ENCODE measurements around the gene SIN3A. TPM values are rescaled to one million over a fixed set of nuclear protein-coding genes. Genes with fewer than 3 reads are reported as not detected.
"Not testable (repeated sequence)": the region's sequence is repeated elsewhere in the genome, so short reads cannot be mapped to it uniquely, and the experiment has no call there.

Gene SIN3A
- total RNA-seq, 1 donor from 2014 or later, result 75.4 TPM

GRCh38 chr15:75479670-75480069, 28.2 kb upstream of the SIN3A start:
- no peaks in the 10 kb centered on the region for H3K4me1 Mint-ChIP-seq (ENCODE audit: unreplicated experiment)
- H3K27ac Mint-ChIP-seq, result no peak overlapping the region
- no peak overlapping the region for H3K4me3 Mint-ChIP-seq
- peaks cover 6% of the 10 kb centered on the region for H3K9me3 Mint-ChIP-seq
- TF ChIP-seq CTCF (conservative IDR thresholded peaks at IDR 0.05), result no peak
- DNase-seq (ENCODE audit: extremely low spot score, unreplicated experiment), result no peak
- H3K36me3 Mint-ChIP-seq, result peaks cover 38% of the 10 kb centered on the region
- no peaks in the 10 kb centered on the region for H3K27me3 Mint-ChIP-seq

GRCh38 chr15:75477094-75477493, 25.6 kb upstream of the SIN3A start:
- H3K36me3 Mint-ChIP-seq, result peaks cover 29% of the 10 kb centered on the region
- not testable (repeated sequence) for H3K27me3 Mint-ChIP-seq; H3K4me1 Mint-ChIP-seq (ENCODE audit: unreplicated experiment); H3K4me3 Mint-ChIP-seq; H3K27ac Mint-ChIP-seq; DNase-seq (ENCODE audit: extremely low spot score, unreplicated experiment); H3K9me3 Mint-ChIP-seq

GRCh38 chr15:75468913-75469598, 17.6 kb upstream of the SIN3A start:
- no peak overlapping the region for H3K4me3 Mint-ChIP-seq
- H3K27ac Mint-ChIP-seq, result no peak overlapping the region
- no peak for TF ChIP-seq CTCF (conservative IDR thresholded peaks at IDR 0.05)
- H3K9me3 Mint-ChIP-seq, result no peaks in the 10 kb centered on the region
- peaks cover 17% of the 10 kb centered on the region for H3K36me3 Mint-ChIP-seq
- DNase-seq (ENCODE audit: extremely low spot score, unreplicated experiment), result no peak
- no peaks in the 10 kb centered on the region for H3K4me1 Mint-ChIP-seq (ENCODE audit: unreplicated experiment)
- no peaks in the 10 kb centered on the region for H3K27me3 Mint-ChIP-seq

- H3K36me3 Mint-ChIP-seq, result no peaks in the 10 kb centered on the region
- H3K27ac Mint-ChIP-seq, result peak overlapping the region; percentile 64
- no peak for DNase-seq (ENCODE audit: extremely low spot score, unreplicated experiment)
- H3K27me3 Mint-ChIP-seq, result no peaks in the 10 kb centered on the region
- no peak for TF ChIP-seq CTCF (conservative IDR thresholded peaks at IDR 0.05)
- H3K4me3 Mint-ChIP-seq, result peak overlapping the region; percentile 40
- peaks cover 12% of the 10 kb centered on the region for H3K4me1 Mint-ChIP-seq (ENCODE audit: unreplicated experiment)
- H3K9me3 Mint-ChIP-seq, result no peaks in the 10 kb centered on the region
Measured at GRCh38 chr15:75460646-75461045, 9.2 kb upstream of the SIN3A start.

GRCh38 chr15:75459581-75459980, 8.1 kb upstream of the SIN3A start:
- Mint-ChIP-seq H3K36me3 (no peaks in the 10 kb centered on the region), H3K9me3 (no peaks in the 10 kb centered on the region), H3K4me1 (ENCODE audit: unreplicated experiment) (peaks cover 12% of the 10 kb centered on the region), H3K4me3 (no peak overlapping the region), H3K27ac (no peak overlapping the region), H3K27me3 (no peaks in the 10 kb centered on the region)
- DNase-seq (ENCODE audit: extremely low spot score, unreplicated experiment), result no peak
- TF ChIP-seq CTCF (conservative IDR thresholded peaks at IDR 0.05), result no peak

GRCh38 chr15:75456710-75457109, 5.2 kb upstream of the SIN3A start:
- no peak for TF ChIP-seq CTCF (conservative IDR thresholded peaks at IDR 0.05)
- Mint-ChIP-seq H3K9me3 (no peaks in the 10 kb centered on the region), H3K4me1 (ENCODE audit: unreplicated experiment) (peaks cover 12% of the 10 kb centered on the region), H3K27me3 (no peaks in the 10 kb centered on the region), H3K4me3 (peak overlapping the region; percentile 91), H3K27ac (peak overlapping the region; percentile 86), H3K36me3 (no peaks in the 10 kb centered on the region)
- DNase-seq (ENCODE audit: extremely low spot score, unreplicated experiment), result no peak

Measured in type B pancreatic cell (in vitro differentiated cells).